NCI-H2171 (cell line): ENCODE results near the gene ADARB1.

Experiments
- DNase-seq: peaks from one replicate; lab custom pipeline; 2025; lab: John Stamatoyannopoulos, UW

Gene ADARB1

DNA sequence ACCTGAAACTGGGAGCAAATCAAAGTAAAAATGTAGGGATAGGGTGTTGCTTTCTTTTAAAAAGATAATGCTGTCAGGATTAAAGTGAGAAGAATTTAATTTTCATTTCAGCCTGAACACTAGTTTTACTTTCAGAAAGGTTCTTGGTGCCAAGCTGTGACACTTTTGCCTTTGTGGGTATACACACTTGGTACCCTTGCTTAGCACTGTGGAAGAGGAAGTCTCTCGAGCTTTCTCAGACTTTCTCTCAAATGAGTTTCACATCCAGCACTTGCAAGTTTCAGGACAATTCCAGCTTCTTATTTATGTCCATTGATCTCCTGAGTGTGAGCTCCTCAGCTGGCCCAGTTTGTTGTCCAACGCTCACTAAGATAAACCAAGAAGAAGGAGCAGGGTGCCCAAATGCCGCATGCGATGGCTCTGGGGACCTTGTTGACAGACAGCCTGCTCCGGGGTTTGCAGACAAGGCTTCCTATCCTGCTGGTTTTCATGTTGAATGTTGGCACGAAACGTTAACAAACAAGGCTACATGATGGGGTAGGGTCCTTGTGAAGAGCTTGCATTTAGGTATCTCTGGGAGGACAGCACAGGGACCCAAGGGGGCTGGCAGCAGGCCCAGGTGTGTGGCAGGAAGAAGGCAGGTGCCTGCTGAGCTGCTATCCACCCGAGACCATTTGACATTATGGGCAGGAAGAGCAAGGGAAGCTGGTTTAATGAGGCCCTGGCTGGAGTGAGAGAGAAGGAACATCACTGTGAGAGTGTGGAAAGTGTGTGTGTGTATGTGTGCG, 133.7 kb downstream of the ADARB1 start:
- DNase-seq = no peak

DNA sequence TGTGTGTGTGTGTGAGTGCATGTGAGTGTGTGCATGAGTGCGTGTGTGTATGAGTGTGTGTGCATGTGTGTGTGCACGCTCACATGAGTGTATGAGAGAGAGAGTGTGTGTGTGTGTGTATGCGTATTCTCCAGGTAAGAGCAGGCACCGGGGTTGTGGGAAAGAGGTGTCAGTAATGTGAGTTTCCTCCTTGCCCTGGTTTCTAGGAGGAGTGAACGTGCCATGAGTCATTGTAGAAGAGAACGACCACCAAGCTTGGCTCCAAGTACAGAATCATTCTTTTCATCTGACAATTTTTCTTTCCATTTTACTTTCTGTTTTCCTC, 134.2 kb downstream of the ADARB1 start:
- DNase-seq = no peak

DNA sequence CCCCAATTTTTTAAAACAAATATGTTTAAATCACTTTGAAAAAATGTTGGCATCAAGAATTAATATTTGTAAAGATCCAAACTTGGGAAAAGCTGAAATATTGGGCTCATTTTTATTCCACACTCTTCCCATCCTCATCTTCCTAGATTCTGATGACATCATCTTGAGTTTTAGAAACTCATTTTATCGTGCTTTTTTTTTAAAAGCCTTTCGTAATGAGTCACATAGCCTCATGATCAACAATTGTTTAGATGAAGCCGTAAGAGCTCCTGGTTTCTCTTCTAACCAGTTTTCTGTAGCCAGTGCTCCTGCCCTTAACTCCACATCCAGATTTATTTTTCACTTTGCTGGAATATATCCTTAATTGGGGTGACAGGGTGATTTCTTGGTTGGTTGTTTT, 134.7 kb downstream of the ADARB1 start:
- DNase-seq = no peak

DNA sequence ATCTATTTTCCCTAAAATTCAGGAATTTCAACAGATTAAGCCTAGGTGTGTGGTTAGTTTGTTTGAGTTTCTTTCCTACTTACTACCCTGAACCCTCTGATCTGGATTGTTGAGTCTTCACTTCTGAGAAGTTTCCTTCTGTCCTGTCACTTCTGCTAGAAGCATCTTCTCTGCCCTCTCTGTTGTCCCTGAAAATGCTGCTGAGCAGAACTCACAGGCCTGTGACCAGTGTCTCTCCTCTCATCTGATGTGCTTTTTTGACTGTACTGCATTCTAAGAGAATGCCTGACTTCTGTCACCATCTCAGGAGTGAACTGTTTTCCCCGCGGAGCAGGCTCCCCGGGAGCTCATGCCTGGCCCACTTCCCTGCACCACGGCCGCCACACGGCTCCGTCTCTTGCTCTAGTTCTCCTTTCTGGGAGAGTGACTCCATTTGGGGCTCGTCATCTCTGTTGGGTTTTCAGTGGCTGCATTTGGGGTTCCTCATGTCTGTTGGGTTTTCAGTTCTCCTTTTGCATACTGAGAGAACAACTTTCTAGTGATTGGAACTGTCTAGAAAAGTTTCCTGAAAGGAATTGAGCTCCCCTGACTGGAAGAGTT, 135.4 kb downstream of the ADARB1 start:
- DNase-seq = no peak

DNA sequence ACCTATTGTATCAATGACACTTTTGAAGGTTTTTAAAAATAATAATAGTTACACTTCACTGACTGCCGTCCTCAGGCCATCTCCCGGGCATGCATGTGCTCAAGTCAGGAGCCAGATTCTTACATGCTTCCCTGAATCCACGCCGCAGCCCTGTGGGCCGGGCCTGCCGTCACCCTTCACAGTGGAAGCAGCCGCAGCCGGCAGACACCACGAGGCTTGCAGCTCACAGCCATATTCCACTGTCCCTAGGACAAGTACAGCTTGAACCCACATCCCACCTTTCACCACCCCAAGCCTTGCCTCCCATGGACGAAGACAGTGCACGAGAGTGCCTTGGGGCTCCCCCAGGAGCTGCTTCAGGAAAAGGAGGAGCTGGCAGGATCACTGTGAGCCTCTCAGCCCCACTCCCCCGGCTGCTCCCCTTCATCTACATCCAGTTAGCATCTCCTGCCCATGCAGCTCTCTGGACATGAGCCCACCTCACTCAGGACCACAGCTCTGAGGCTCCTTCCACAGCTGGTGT, 136.1 kb downstream of the ADARB1 start:
- no peak for DNase-seq

DNA sequence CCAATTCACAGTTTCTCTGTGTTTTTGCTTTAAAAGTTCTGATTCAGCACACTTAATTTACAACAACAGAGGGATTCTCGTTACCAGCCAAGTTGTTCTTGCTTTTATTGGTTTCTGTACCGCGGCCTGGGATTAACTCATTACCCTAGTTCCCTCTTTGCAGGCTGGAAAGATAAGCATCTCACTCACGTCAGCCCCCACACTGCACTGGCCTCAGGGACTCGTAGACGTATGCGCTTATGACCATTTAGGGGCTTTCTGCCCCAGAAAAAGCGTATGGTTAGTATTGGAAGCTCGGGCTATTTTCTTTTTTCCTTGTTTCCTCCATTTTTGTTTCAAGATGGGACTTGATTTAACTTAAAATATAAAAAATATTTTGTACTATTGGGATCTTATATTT, 137.3 kb downstream of the ADARB1 start:
- no peak for DNase-seq

DNA sequence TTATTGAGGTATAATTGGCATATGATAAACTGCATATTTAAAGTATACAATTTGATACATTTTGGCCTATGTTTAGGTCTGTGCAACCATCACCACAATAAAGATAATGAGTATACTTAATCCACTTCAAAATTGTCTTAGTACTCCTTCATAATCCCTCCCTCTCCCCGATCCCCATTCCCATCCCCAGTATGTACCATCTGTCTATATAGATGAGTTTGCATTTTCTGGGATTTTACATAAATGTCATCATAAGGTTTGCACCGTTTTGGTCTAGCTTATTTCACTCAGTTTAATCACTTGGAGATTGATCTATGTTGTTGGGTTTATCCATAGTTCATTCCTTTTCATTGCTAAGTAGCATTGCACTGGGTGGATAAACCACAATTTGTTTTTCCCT, 139.0 kb downstream of the ADARB1 start:
- DNase-seq = no peak

DNA sequence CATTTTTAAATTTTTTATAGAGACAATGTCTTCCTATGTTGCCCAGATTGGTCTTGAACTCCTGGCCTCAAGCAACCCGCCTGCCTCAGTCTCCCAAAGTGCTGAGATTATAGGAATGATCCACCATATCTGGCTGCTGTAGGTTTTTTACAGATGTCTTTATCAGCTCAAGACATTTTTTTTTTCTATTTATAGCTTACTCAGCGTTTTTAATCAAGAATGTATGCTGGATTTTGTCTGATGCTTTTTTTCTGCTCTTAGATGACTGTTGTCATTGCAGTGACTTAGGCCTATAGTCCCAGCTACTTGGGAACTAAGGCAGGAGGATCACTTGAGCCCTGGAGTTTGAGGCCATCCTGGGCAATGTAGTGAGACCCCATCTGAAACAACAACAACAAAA, 140.8 kb downstream of the ADARB1 start:
- DNase-seq = no peak

DNA sequence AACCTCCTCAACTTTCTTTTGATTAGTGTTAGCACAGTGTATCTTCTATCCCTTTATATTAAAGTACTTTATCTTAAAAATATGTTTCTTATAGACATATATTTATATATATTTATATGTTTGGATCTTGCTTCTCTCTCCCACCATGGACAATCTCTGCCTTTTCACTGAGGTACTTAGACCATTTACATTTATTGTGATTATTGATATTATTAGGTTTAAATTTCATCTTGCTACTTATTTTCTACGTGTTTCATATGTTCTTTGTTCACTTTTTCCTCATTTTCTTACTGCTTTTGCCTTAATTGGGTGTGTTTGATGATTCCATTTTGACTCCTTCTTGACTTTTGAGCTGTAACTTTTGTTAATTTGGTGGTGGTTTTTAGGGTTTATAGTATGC, 142.6 kb downstream of the ADARB1 start:
- DNase-seq = no peak

DNA sequence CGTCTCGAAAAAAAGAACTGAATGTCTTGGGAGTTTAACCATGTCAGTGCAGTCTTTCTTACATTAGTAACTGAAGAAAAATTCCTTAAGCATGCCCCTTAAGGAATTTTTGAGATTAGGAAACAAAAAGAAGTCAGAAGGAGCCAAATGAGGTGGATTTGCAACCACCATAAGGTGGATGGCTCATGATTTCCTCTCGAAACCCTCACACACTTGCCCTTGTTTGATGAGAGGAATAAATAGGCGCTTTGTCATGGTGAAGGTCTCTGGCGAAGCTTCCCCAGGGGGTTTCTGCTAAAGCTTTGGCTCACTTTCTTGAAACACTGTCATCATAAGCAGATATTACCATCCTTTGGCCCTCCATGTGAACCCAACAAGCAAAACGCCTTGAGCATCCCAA, 145.1 kb downstream of the ADARB1 start:
- DNase-seq = no peak

DNA sequence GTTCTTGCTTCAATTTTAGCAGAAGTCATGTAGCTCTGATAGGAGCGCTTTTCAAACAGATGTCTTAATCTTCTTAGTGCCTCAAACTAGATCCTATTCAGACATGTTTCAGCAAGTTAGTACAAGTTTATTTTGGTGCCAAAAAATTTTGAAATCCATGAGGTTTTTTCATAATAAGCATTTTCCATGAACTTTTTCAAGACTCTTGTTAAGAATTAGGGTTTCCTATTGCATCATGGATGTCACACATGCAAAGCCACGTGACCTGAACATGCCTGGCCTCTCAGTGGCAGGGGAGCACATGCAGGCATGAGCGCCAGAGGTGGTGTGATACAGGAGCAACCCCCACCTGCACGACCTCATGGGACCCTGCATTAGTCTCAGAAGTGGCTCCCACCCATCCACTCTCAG, 145.7 kb downstream of the ADARB1 start:
- DNase-seq = no peak

DNA sequence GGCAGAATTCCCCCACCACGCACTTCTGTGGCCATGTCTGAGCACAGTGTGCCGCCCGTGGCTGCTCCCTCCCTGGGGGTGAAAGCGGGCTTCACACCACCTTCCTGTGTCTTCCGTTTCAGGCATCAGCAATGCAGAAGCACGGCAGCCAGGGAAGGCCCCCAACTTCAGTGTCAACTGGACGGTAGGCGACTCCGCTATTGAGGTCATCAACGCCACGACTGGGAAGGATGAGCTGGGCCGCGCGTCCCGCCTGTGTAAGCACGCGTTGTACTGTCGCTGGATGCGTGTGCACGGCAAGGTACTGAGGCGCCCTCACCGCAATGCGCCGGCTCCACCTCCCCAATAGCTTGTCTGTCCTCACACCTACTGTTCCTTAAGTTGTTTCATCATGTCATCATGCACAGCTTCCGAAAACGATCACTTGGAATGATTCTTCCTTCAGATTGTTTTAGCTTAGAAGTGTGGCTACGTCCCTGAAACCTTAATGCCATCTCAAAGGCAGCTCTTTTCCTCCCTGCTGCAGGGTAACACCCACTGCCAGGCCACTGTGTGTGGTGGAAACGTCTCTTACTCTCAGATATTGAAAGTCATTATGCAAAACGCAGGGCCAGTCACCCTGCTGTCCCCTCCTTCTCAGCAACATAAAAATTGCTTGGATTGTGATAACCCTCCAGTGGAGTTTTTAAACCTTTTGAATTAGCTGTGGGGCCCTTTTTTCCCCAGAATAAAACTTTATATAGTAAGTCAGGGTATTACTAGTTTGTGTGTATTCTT, 146.5 kb downstream of the ADARB1 start:
- no peak for DNase-seq

DNA sequence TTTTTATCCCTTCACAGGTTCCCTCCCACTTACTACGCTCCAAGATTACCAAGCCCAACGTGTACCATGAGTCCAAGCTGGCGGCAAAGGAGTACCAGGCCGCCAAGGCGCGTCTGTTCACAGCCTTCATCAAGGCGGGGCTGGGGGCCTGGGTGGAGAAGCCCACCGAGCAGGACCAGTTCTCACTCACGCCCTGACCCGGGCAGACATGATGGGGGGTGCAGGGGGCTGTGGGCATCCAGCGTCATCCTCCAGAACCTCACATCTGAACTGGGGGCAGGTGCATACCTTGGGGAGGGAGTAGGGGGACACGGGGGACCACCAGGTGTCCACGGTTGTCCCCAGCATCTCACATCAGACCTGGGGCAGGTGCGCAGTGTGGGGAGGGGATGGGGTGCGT, 147.6 kb downstream of the ADARB1 start:
- no peak for DNase-seq

DNA sequence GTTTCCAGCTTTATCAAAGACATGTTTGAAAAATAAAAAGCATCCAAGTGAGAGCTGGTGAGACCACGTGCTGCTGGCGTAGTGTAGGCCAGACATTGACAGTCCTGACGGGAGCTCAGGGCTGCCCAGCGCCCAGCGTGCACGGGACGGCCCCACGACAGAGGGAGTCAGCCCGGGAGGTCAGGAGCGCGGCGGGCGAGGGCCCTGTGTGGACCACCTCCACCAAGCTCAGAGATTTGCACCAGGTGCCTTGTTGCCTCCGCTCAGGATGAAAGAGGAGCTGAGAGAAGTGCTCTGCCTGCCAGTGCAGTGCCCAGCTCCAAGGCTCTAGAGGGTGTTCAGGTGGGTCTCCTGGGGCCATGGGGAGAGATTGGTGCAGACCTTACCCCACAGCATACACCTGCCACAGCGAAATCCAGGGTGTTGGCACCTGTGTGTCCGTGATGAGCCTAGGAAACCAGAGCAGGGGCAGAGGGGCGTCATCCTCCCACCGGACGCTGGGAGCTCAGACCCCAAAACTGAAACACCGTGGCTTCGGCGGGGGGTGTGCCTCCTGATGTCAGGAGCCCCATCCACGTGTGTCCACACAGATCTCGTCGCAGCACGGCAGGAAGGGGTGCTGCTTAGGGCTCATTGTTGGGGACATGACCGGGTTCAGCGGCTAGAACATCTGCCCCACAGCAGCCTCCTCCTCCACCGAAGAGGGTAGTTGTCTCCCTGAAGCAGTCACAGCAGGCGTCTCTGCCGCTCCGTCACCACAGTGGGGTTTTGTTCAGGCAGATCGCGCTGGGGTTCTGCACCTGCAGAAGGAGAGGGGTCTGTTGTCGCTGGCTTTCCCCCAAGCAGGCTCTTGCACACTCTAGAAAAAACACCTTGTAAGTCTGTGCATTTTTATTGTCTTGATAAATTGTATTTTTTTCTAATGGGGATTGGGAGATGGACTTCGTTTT, 149.1 kb downstream of the ADARB1 start:
- no peak for DNase-seq

DNA sequence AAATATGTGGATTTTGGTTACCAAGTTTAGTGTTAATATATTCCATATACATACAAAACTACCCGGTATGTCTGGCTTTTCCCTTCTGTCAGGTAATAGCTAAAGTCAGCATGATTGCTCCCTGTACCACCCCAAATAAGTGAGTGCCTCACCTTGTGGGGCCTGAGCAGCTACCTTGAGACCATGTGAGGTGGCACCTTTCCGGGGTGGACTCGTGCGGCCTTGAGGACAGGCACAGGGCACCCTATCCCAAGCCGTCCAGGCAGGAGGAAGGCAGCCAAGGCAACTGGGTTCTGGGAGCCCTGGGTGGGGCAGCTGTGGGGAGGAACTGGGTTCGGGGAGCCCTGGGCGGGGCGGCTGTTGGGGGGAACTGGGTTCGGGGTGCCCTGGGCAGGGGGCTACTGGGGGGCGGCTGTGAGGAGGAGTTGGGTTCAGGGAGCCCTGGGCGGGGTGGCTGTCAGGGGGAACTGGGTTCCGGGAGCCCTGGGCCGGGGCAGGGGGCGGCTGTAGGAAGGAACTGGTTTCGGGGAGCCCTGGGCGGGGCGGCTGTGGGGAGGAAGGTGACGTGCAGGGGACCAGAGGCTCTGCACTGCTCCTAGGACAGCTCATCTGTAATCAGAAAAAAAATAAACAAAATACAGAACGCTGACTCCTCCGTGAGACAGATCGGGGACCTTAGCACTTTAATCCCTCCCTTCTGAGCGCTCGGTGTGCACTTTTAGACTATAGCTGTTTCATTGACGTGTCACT, 150.0 kb downstream of the ADARB1 start:
- DNase-seq = no peak

DNA sequence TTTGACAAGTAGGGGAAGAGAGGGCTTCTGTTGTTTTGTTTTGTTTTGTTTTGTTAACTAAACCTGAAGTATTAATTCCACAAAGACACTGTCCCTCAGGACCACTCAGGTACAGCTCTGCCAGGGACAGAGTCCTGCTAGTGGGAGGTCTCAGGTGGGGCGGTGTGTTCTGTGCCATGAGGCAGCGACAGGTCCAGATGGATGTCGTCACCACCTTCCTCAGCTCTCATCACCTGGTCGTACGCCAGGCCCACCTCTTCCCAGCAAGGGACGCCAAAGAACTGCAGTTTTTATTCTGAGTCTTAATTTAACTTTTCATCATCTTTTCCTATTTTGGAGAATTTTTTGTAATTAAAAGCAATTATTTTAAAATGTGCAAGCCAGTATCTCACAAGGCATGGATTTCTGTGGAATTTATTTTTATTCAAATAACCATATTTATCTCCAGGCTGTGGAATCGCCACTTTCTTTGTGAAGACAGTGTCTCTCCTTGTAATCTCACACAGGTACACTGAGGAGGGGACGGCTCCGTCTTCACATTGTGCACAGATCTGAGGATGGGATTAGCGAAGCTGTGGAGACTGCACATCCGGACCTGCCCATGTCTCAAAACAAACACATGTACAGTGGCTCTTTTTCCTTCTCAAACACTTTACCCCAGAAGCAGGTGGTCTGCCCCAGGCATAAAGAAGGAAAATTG, 150.8 kb downstream of the ADARB1 start:
- no peak for DNase-seq

DNA sequence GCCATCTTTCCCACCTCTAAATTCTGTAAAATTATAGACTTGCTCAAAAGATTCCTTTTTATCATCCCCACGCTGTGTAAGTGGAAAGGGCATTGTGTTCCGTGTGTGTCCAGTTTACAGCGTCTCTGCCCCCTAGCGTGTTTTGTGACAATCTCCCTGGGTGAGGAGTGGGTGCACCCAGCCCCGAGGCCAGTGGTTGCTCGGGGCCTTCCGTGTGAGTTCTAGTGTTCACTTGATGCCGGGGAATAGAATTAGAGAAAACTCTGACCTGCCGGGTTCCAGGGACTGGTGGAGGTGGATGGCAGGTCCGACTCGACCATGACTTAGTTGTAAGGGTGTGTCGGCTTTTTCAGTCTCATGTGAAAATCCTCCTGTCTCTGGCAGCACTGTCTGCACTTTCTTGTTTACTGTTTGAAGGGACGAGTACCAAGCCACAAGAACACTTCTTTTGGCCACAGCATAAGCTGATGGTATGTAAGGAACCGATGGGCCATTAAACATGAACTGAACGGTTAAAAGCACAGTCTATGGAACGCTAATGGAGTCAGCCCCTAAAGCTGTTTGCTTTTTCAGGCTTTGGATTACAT, 151.5 kb downstream of the ADARB1 start:
- no peak for DNase-seq

DNA sequence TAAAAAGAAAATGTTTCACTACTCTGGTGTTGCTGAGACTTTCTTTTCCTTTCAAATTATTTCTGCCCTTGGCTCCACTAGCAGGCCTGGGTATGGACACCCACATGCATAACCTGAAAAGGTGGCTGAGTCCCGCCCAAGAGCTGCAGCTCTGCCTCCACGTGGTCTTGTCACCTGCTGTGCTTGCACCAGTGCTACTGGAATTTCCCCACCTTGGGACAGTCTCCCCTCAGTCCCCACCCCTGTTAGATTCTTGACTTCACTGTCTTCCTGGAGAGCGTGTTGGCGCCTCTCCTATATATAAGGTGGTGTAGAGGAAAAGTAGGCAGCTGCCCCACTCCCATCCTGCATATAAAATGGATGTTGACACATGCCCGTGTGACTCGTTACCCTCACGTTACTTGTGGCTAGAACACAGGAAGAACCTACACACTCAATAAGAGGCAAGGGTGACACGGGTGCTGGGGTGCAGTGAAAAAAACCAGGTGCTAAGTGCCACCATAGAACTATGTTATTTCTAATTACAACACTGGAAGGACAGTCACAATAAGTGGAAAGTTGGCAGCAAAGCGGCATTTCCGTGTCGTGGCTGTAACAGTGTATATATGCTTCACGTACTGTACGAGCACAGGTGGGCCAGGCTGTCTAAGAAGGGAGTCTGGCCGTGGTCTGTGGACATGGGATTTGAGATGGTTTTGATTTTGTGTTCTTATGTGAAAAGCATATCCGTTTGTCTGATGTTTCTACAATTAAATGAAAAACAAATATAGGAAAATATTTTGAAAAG, 152.4 kb downstream of the ADARB1 start:
- no peak for DNase-seq

DNA sequence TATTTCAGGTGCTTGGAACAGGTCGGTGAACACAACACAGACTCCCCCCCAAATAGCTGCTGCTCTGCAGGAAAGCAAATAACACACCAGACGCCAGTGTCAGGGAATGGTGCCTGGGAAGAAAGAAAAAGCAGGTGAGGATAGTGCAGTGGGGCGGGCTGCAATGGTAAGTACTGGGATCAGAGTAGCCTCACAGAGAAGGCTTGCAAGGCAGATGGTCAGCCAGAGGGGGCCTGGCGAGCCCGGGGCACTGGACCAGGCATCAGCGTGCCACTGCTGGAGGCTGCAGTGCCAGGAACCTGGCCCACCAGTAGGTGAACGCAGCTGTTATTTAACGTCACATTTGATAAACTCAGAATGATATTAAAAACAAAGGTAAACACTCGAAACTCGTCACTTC, 153.4 kb downstream of the ADARB1 start:
- DNase-seq = no peak
